GM10248 (cell line): ENCODE measurements around the gene PLLP.

Experiments
- CTCF ChIA-PET: fragments of 300-600 bp; sonication (Branson Sonifier 250); formaldehyde crosslinking; extraction: SDS; loops from one replicate; lab custom pipeline; 2021; ENCODE audit warnings: antibody characterized with exemption; lab: Yijun Ruan, JAX
- POLR2A ChIA-PET: fragments of 350-650 bp; sonication (Branson Sonifier 250); formaldehyde crosslinking; extraction: SDS; loops from one replicate; lab custom pipeline; 2020; ENCODE audit warnings: antibody characterized with exemption; lab: Yijun Ruan, JAX
- DNase-seq: peaks from one replicate; pipeline ENCODE4 v3.0.0; 2012; ENCODE audit errors: extremely low spot score
- CTCF ChIP-seq: IDR thresholded peaks from 2 replicates; pipeline ENCODE4 v1.5.1; 2012; ENCODE audit warnings: mild to moderate bottlenecking, low read depth; ENCODE audit errors: extremely low read depth, missing control alignments, control extremely low read depth

Gene PLLP

DNA sequence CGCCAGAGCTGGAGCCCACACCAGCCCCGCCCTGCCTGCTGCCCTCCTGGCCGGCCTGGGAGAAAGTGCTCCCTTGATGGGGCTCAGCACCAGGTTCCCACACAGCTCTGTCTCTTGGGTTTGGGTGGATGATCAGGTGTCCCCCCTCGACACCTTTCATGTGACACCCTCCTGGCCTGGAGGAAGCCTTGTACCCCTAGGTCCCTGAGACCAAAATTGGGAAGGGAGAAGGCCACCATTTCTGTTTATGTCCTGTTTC lies 19.4 kb upstream of the PLLP start:
- no peak for TF ChIP-seq CTCF
- ChIA-PET POLR2A (interaction anchor here (0.6 to 0.9 kb wide), 3 partner anchors 36 to 122 kb away, joined by 3 read pairs; no protein-coding TSS in a partner anchor), CTCF (interaction anchor here (0.8 to 11.1 kb wide), 10 partner anchors 26 to 138 kb away, joined by 3 to 454 read pairs (median 5); no protein-coding TSS in a partner anchor)
- DNase-seq, result no peak

GRCh38 chr16:57303021-57303909 lies 18.8 kb upstream of the PLLP start:
- ChIA-PET CTCF (interaction anchor here (0.6 to 11.1 kb wide), 14 partner anchors 7 to 216 kb away, joined by 3 to 454 read pairs (median 4); no protein-coding TSS in a partner anchor), POLR2A (interaction anchor here (0.6 to 0.9 kb wide), 4 partner anchors 36 to 181 kb away, joined by 3 read pairs; no protein-coding TSS in a partner anchor)
- DNase-seq, result peak; percentile 7
- no peak for TF ChIP-seq CTCF

DNA sequence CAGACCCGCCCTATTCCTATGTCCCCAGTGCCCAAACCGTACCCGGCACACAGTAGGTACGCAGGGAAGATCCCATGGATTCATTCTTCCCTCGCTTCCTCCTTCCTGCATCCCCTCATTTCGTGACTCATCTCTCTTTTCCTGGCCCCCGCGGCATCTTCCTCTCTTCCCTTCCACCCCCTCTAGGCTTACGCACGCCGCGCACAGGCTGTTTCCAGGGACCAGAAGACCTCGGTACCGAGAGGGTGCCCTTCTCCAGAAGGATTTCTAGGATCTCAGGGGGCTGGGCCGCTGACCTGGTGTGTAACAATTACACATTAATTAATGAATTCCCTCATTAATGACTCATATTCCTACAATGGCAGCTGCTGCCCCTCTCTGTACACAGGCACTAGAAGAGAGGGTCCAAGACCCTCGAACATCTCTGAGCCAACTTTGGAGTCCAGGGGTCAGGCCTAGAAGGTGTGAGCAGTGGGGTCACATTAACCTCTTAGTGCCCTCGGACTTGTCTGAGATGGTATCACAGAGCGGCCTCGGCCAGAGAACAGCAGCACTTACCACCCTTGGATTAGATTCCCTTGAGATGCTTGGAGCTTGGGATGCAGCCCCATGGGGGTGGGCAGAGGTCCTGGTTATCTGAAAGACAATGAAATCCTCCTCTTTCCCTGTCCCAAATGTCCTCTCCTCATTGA lies 16.8 kb upstream of the PLLP start:
- DNase-seq, result no peak
- ChIA-PET CTCF (interaction anchor here (0.8 to 11.1 kb wide), 36 partner anchors 9 to 256 kb away, joined by 3 to 454 read pairs (median 4); partner anchors contain the start of genes ARL2BP, CCL17 and CX3CL1), POLR2A (interaction anchor here (0.6 kb wide), 1 partner anchor 701 kb away, joined by 3 read pairs; no protein-coding TSS in a partner anchor)
- TF ChIP-seq CTCF, result no peak

- TF ChIP-seq CTCF, result peak; percentile 96
- ChIA-PET POLR2A (interaction anchor here (0.5 to 1.1 kb wide), 3 partner anchors 70 to 701 kb away, joined by 3 to 6 read pairs (median 3); no protein-coding TSS in a partner anchor), CTCF (interaction anchor here (0.6 to 11.1 kb wide), 46 partner anchors 8 to 275 kb away, joined by 3 to 454 read pairs (median 4); partner anchors contain the start of genes ARL2BP, CCDC102A, CCL17 and CIAPIN1)
- peak; percentile 95 for DNase-seq
Measured at GRCh38 chr16:57300387-57301125, 16.1 kb upstream of the PLLP start.

DNA sequence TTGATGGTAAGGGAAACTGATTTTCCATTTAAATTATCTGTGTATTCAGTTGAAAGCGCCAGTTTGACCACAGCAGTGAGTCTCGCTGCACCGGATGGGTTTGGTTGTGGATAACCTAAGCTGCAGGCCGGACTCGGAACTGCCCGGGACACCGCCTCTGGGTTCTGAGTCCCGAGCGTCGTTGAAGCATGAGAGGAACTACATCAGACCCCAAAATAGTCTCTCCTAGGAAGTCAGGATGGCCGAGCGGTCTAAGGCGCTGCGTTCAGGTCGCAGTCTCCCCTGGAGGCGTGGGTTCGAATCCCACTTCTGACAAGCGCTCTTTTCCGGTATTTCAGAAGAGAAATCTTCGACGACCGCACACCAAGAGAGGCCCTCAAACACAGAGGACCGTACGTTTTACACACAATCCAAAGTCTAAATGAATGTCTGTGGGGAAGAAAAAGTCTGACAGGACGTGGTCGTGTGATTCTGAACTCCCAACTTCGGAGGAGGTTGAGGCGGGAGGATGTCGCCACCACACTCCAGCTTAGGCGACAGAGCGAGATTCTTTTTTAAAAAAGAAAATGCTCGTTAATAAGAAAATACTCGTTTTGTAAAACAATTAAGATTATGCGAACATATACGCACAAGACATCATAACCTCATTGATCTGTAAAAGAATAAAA lies 15.4 kb upstream of the PLLP start:
- ChIA-PET CTCF (interaction anchor here (0.6 to 11.1 kb wide), 45 partner anchors 8 to 276 kb away, joined by 3 to 454 read pairs (median 4); partner anchors contain the start of genes ARL2BP, CCDC102A, CCL17 and CIAPIN1), POLR2A (interaction anchor here (0.6 to 1.1 kb wide), 2 partner anchors 70 to 118 kb away, joined by 3 read pairs; no protein-coding TSS in a partner anchor)
- peak; percentile 78 for DNase-seq
- TF ChIP-seq CTCF, result no peak
